Natural killer cell (primary cell): ENCODE data around the gene CENPT. TPM values are rescaled to one million over a fixed set of nuclear protein-coding genes. Genes with fewer than 3 reads are reported as not detected.
A peak's percentile ranks its signal among the peaks of the same experiment; 100 is the strongest.

Experiments used
- ATAC-seq, 3 donors: fragments of 150-1000 bp in 2 of 3; fragments of 200-7000 bp in 1 of 3; cut with Tn5 transposase; 1 replicate in 1 of 3; 2 replicates in 2 of 3; pipeline ENCODE4 v1.10.0; 2021; ENCODE audit warnings: mild to moderate bottlenecking in 2 of 3, moderate library complexity in 2 of 3
- DNase-seq, 2 donors: peaks; one replicate each; pipeline versions ENCODE4 v3.0.0 to v3.0.0-alpha.2; 2013 to 2021; ENCODE audit warnings: mixed read lengths in 1 of 2
- H3K27ac ChIP-seq: one replicate; pipeline ENCODE4 v1.5.1; 2013; ENCODE audit warnings: mild to moderate bottlenecking, low read length
- H3K27me3 ChIP-seq: one replicate; pipeline ENCODE4 v1.6.1; 2013; ENCODE audit warnings: low read length; ENCODE audit not compliant: control insufficient read depth, insufficient read depth
- H3K36me3 ChIP-seq: one replicate; pipeline ENCODE4 v1.6.1; 2013; ENCODE audit warnings: low read length; ENCODE audit not compliant: control insufficient read depth, insufficient read depth
- H3K4me1 ChIP-seq: one replicate; pipeline ENCODE4 v1.6.1; 2013; ENCODE audit warnings: low read length; ENCODE audit not compliant: control insufficient read depth, insufficient read depth
- H3K4me3 ChIP-seq: one replicate; pipeline ENCODE4 v1.5.1; 2013; ENCODE audit warnings: low read length
- H3K9me3 ChIP-seq: one replicate; pipeline ENCODE4 v1.6.1; 2013; ENCODE audit warnings: low read length; ENCODE audit not compliant: control insufficient read depth, insufficient read depth
- H3K27ac Mint-ChIP-seq, 2 donors: one replicate each; pipeline ENCODE4 v1.8.0; 2022; ENCODE audit warnings: mild to moderate bottlenecking in 2 of 2, mixed read lengths in 2 of 2, moderate library complexity in 1 of 2
- H3K27me3 Mint-ChIP-seq, 2 donors: one replicate each; pipeline ENCODE4 v1.8.0; 2022; ENCODE audit warnings: low read depth in 2 of 2, mixed read lengths in 2 of 2
- H3K36me3 Mint-ChIP-seq: one replicate; pipeline ENCODE4 v1.8.0; 2022; ENCODE audit warnings: mixed read lengths
- H3K4me1 Mint-ChIP-seq, 2 donors: one replicate each; pipeline ENCODE4 v1.8.0; 2022; ENCODE audit warnings: mixed read lengths in 2 of 2
- H3K4me3 Mint-ChIP-seq: one replicate; pipeline ENCODE4 v1.8.0; 2022; ENCODE audit warnings: mild to moderate bottlenecking, moderate library complexity, mixed read lengths
- H3K9me3 Mint-ChIP-seq, 2 donors: one replicate each; pipeline ENCODE4 v1.8.0; 2022; ENCODE audit warnings: mixed read lengths in 2 of 2
- CTCF ChIP-seq: fragments of 200-600 bp; IDR thresholded peaks from one replicate; pipeline ENCODE4 v1.8.0; 2022; ENCODE audit warnings: antibody characterized with exemption
- WGBS: methylation state at CpG from one replicate; pipeline ENCODE4 v1.1.7; 2013; ENCODE audit warnings: missing lambda C conversion rate; ENCODE audit not compliant: insufficient coverage; 5-methylcytosine and 5-hydroxymethylcytosine counted together
- intact Hi-C: fragments of 100-400 bp; cut with micrococcal nuclease; formaldehyde crosslinking; loops from one replicate; pipeline ENCODE4 v1.14.2; 2022
- total RNA-seq, 4 donors: library from RNA; stranded (reverse); fragments of 120-200 nt in 1 of 4; gene quantifications; one replicate each; pipeline versions ENCODE4 v1.2.3 to v1.2.4, GENCODE V29; 2013 to 2022

CENPT gene, protein sequence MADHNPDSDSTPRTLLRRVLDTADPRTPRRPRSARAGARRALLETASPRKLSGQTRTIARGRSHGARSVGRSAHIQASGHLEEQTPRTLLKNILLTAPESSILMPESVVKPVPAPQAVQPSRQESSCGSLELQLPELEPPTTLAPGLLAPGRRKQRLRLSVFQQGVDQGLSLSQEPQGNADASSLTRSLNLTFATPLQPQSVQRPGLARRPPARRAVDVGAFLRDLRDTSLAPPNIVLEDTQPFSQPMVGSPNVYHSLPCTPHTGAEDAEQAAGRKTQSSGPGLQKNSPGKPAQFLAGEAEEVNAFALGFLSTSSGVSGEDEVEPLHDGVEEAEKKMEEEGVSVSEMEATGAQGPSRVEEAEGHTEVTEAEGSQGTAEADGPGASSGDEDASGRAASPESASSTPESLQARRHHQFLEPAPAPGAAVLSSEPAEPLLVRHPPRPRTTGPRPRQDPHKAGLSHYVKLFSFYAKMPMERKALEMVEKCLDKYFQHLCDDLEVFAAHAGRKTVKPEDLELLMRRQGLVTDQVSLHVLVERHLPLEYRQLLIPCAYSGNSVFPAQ
- total RNA-seq: 10 to 100 TPM; 68.6 to 81.3 (median 78.9) TPM
- total RNA-seq (2013): 44.7 TPM

DNA sequence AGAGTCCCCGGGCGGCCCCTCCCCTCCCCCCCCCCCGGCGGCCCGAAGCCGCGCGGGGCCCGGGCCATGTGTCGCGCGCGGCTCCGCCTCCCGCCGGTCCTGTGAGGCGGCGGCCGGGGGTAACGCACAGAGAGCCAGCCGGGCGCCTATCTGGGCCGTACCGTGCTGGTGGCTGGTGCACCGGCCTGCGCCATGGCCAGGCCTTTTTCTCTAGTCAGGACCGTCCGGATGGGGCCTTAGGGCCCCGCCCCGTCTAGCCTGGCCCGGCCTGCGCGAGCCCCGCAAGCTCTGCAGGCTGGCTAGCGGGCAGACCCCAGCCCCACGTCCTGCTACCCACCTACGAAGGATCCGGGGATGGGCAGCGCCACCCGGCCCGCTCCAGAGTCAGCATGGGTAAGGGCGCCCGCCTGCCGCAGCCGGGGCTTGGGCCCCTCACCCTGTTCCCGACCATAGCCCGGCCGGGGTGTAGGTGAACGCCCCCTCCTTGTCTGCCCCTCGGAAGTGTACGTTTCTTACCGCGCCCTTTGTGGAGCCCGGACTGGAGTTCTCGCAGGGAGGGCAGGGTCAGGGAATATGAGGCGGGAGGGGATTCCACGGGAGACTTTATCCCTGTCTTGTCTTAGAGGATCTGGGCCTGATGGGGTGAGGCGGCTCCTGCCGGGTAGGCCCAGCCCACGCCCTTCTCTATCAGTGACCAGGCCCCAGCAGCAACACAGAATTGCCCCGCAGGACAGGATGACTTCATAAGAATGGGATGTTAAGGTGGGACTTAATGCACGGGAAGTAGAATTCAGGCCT is at the start of gene CENPT:
Gene CENPT, minus strand, starts transcription at position 630 of the 798 bp plus-strand sequence. CDS start 13,834 bp downstream, outside the sequence.
- Histone ChIP-seq H3K27me3 (no peaks in the 10 kb centered on the region), H3K36me3 (peaks cover 3% of the 10 kb centered on the region), H3K4me1 (peaks cover 52% of the 10 kb centered on the region), H3K4me3 (peak within 1 kb of the TSS; percentile 86), H3K9me3 (no peaks in the 10 kb centered on the region), H3K27ac (peak within 1 kb of the TSS; percentile 92)
- ATAC-seq: peak; percentile 51 to 72 (median 58)
- H3K4me3 Mint-ChIP-seq: peak within 1 kb of the TSS; percentile 84
- under 1% methylated on average over 62 of the region's 62 CpGs for WGBS
- no peaks in the 10 kb centered on the region for H3K36me3 Mint-ChIP-seq
- no peaks in the 10 kb centered on the region for H3K9me3 Mint-ChIP-seq
- H3K4me1 Mint-ChIP-seq: peaks cover 34 to 37% of the 10 kb centered on the region in 2 donors
- H3K27me3 Mint-ChIP-seq: no peaks in the 10 kb centered on the region
- no peak for TF ChIP-seq CTCF
- DNase-seq: peak in 1 of 2 donors; percentile 27
- intact Hi-C loops: loop anchor here (2.0 kb wide), 2 partner anchors 14 to 26 kb away; partner anchors contain the start of gene EDC4
- peak within 1 kb of the TSS; percentile 86 to 89 for H3K27ac Mint-ChIP-seq

GRCh38 chr16:67897231-67897630 is 49.7 kb upstream of the CENPT start:
- Histone ChIP-seq H3K27me3 (no peaks in the 10 kb centered on the region), H3K4me3 (no peak overlapping the region), H3K27ac (no peak overlapping the region), H3K4me1 (peaks cover 17% of the 10 kb centered on the region), H3K9me3 (no peaks in the 10 kb centered on the region), H3K36me3 (peaks cover 2% of the 10 kb centered on the region)
- ATAC-seq (no peak), DNase-seq (no peak)
- WGBS: 96% methylated on average over 3 of the region's 3 CpGs
- Mint-ChIP-seq H3K27me3 (no peaks in the 10 kb centered on the region), H3K4me3 (no peak overlapping the region), H3K36me3 (no peaks in the 10 kb centered on the region), H3K27ac (peak overlapping the region in 1 of 2 donors; percentile 63), H3K9me3 (no peaks in the 10 kb centered on the region), H3K4me1 (peaks cover 31 to 41% of the 10 kb centered on the region in 2 donors)
- intact Hi-C loops: no loop called here
- TF ChIP-seq CTCF: no peak

GRCh38 chr16:67893743-67894399 is 46.4 kb upstream of the CENPT start:
- WGBS: 40% methylated on average over 14 of the region's 14 CpGs
- peaks cover 17% of the 10 kb centered on the region for H3K4me1 ChIP-seq
- Mint-ChIP-seq H3K27me3 (no peaks in the 10 kb centered on the region), H3K27ac (peak overlapping the region; percentile 91 to 95), H3K9me3 (no peaks in the 10 kb centered on the region), H3K4me3 (peak overlapping the region; percentile 96), H3K4me1 (peaks cover 28 to 31% of the 10 kb centered on the region in 2 donors), H3K36me3 (no peaks in the 10 kb centered on the region)
- no peaks in the 10 kb centered on the region for H3K27me3 ChIP-seq
- intact Hi-C loops: loop anchor here (1.0 to 2.0 kb wide), 3 partner anchors 21 to 48 kb away; partner anchors contain the start of genes EDC4, NUTF2 and PSMB10
- H3K36me3 ChIP-seq: no peaks in the 10 kb centered on the region
- peak overlapping the region; percentile 83 for H3K27ac ChIP-seq
- H3K4me3 ChIP-seq: peak overlapping the region; percentile 65
- no peak for TF ChIP-seq CTCF
- ATAC-seq (no peak), DNase-seq (peak in 1 of 2 donors; percentile 37)
- no peaks in the 10 kb centered on the region for H3K9me3 ChIP-seq
